DND-41 (cell line): ENCODE results near the gene ELF3.

Experiments used
- EZH2 ChIP-seq: IDR thresholded peaks from 3 replicates; pipeline ENCODE4 v1.6.1; 2012; ENCODE audit warnings: borderline replicate concordance, low read depth, mild to moderate bottlenecking, moderate library complexity, low read length, inconsistent platforms; ENCODE audit not compliant: severe bottlenecking
- TF ChIP-seq, protein P1 (sequence below): IDR thresholded peaks from 2 replicates; pipeline ENCODE4 v1.5.1; 2012; ENCODE audit warnings: borderline replicate concordance, low read length, moderate library complexity, mild to moderate bottlenecking; ENCODE audit not compliant: poor library complexity, severe bottlenecking; ENCODE audit errors: extremely low read depth

DNA sequence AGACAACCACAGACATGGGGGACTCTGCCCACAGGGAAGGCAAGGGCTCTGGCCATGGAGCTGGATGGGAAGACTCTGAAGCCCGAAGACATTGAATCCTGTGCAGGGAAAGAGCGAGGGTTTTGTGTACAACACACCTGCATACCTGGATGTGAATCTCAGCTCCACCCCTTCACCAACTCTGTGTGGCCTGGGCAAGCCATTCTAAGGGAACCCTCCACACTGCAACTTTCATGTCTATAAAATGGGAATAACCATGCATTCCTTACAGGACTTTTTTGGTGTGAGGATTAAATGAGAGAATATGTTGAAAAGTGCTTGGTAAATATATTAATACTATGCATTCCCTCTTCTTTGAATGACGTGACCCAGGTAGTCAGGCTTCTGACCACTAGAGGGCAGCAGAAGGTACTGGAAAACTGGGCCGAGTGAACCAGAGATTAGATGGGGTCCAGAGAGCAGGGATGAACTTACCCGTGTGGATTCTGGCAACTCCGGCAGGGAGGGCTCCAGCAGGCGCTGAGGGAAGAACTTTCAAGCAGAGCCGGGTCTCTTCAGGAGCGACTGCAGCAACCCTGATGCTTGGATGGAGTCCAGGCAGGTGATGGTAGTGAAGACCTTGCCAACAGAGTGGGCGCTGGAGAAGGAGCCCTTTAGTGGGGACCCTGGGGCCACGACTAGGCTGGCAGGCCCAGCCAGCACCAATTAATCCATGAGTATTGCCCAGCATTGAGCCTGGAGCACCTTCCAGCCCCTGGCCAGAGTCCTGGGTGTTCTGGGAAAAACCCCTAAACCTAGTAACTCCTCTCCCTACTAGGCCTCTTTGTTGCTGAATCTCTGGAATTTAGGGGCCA lies 834 bp upstream of the ELF3 start:
- TF ChIP-seq, protein P1, sequence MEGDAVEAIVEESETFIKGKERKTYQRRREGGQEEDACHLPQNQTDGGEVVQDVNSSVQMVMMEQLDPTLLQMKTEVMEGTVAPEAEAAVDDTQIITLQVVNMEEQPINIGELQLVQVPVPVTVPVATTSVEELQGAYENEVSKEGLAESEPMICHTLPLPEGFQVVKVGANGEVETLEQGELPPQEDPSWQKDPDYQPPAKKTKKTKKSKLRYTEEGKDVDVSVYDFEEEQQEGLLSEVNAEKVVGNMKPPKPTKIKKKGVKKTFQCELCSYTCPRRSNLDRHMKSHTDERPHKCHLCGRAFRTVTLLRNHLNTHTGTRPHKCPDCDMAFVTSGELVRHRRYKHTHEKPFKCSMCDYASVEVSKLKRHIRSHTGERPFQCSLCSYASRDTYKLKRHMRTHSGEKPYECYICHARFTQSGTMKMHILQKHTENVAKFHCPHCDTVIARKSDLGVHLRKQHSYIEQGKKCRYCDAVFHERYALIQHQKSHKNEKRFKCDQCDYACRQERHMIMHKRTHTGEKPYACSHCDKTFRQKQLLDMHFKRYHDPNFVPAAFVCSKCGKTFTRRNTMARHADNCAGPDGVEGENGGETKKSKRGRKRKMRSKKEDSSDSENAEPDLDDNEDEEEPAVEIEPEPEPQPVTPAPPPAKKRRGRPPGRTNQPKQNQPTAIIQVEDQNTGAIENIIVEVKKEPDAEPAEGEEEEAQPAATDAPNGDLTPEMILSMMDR, result peak; percentile 90
- TF ChIP-seq EZH2, result no peak
